Activated T-helper 1 cell treated with anti-CD3 and anti-CD28 coated beads, Interleukin-12 subunit alpha, Interleukin-12 subunit beta, Interleukin-2, Interleukin-4 antibody, amounts not matched to agents 30 ng/mL and 10 ng/mL and 1 ng/mL, durations not matched to agents 14 hours and 24 hours and 36 hours (primary cell): ENCODE measurements around the gene MILR1. TPM values are rescaled to one million over a fixed set of nuclear protein-coding genes. Genes with fewer than 3 reads are reported as not detected.

Source experiments
- DNase-seq: peaks from one replicate; pipeline ENCODE4 v3.0.0; 2021; ENCODE audit warnings: low spot score
- H3K27ac Mint-ChIP-seq: one replicate; pipeline ENCODE4 v1.8.0; 2021; ENCODE audit warnings: mild to moderate bottlenecking, mixed read lengths
- H3K27me3 Mint-ChIP-seq: one replicate; pipeline ENCODE4 v1.8.0; 2022; ENCODE audit warnings: mild to moderate bottlenecking, moderate library complexity, mixed read lengths; ENCODE audit not compliant: insufficient read depth
- H3K36me3 Mint-ChIP-seq: one replicate; pipeline ENCODE4 v1.8.0; 2021; ENCODE audit warnings: low read depth, mixed read lengths
- H3K4me1 Mint-ChIP-seq: one replicate; pipeline ENCODE4 v1.8.0; 2021; ENCODE audit warnings: low read depth, mixed read lengths
- H3K4me3 Mint-ChIP-seq: one replicate; pipeline ENCODE4 v1.8.0; 2021; ENCODE audit warnings: mild to moderate bottlenecking, moderate library complexity, mixed read lengths
- H3K9me3 Mint-ChIP-seq: one replicate; pipeline ENCODE4 v1.8.0; 2021; ENCODE audit warnings: mixed read lengths
- intact Hi-C: fragments of 100-400 bp; cut with micrococcal nuclease; formaldehyde crosslinking; loops from one replicate; pipeline ENCODE4 v1.15.1; 2024
- total RNA-seq: library from RNA; stranded (reverse); gene quantifications from 2 replicates; pipeline ENCODE4 v1.2.3, GENCODE V29; 2022

The MILR1 gene
- total RNA-seq, 1 donor from 2014 or later: 0.26 TPM

GRCh38 chr17:64502809-64503208, 53.9 kb downstream of the MILR1 start:
- H3K4me3 Mint-ChIP-seq: peak overlapping the region; percentile 41
- no peaks in the 10 kb centered on the region for H3K9me3 Mint-ChIP-seq
- H3K36me3 Mint-ChIP-seq: peaks cover 79% of the 10 kb centered on the region
- peak overlapping the region; percentile 0 for H3K27ac Mint-ChIP-seq
- H3K27me3 Mint-ChIP-seq: no peaks in the 10 kb centered on the region
- DNase-seq: no peak
- H3K4me1 Mint-ChIP-seq: peaks cover 60% of the 10 kb centered on the region
- intact Hi-C loops: no loop called here

GRCh38 chr17:64503341-64503740, 54.4 kb downstream of the MILR1 start:
- Mint-ChIP-seq H3K4me1 (peaks cover 59% of the 10 kb centered on the region), H3K9me3 (no peaks in the 10 kb centered on the region), H3K4me3 (peak overlapping the region; percentile 97), H3K36me3 (peaks cover 74% of the 10 kb centered on the region), H3K27ac (no peak overlapping the region), H3K27me3 (no peaks in the 10 kb centered on the region)
- DNase-seq: no peak
- intact Hi-C loops: no loop called here

GRCh38 chr17:64503821-64504768, 55.2 kb downstream of the MILR1 start:
- no peaks in the 10 kb centered on the region for H3K27me3 Mint-ChIP-seq
- H3K4me1 Mint-ChIP-seq: peaks cover 55% of the 10 kb centered on the region
- peaks cover 69% of the 10 kb centered on the region for H3K36me3 Mint-ChIP-seq
- intact Hi-C loops: no loop called here
- DNase-seq: no peak
- peak overlapping the region; percentile 99 for H3K27ac Mint-ChIP-seq
- no peaks in the 10 kb centered on the region for H3K9me3 Mint-ChIP-seq
- H3K4me3 Mint-ChIP-seq: peak overlapping the region; percentile 97

- H3K27ac Mint-ChIP-seq: peak overlapping the region; percentile 99
- H3K4me1 Mint-ChIP-seq: peaks cover 60% of the 10 kb centered on the region
- intact Hi-C loops: loop anchor here (5.0 kb wide), 3 partner anchors 358 to 678 kb away; partner anchors contain the start of genes FTSJ3, GNA13 and PSMC5
- peak overlapping the region; percentile 97 for H3K4me3 Mint-ChIP-seq
- no peak for DNase-seq
- peaks cover 64% of the 10 kb centered on the region for H3K36me3 Mint-ChIP-seq
- no peaks in the 10 kb centered on the region for H3K9me3 Mint-ChIP-seq
- no peaks in the 10 kb centered on the region for H3K27me3 Mint-ChIP-seq
Measured at GRCh38 chr17:64504769-64505339, 55.9 kb downstream of the MILR1 start.

- Mint-ChIP-seq H3K4me1 (peaks cover 53% of the 10 kb centered on the region), H3K27me3 (no peaks in the 10 kb centered on the region), H3K27ac (peak overlapping the region; percentile 99), H3K4me3 (peak overlapping the region; percentile 97), H3K36me3 (peaks cover 62% of the 10 kb centered on the region), H3K9me3 (no peaks in the 10 kb centered on the region)
- peak; percentile 85 for DNase-seq
- intact Hi-C loops: loop anchor here (1.0 to 5.0 kb wide), 18 partner anchors 8 to 805 kb away; partner anchors contain the start of genes CCDC47, ERN1, FTSJ3 and GNA13
Measured at GRCh38 chr17:64505340-64506200, 56.7 kb downstream of the MILR1 start.

- H3K27me3 Mint-ChIP-seq: no peaks in the 10 kb centered on the region
- peak within 1 kb of the TSS; percentile 97 for H3K4me3 Mint-ChIP-seq
- H3K9me3 Mint-ChIP-seq: no peaks in the 10 kb centered on the region
- peaks cover 60% of the 10 kb centered on the region for H3K36me3 Mint-ChIP-seq
- peak; percentile 96 for DNase-seq
- peaks cover 50% of the 10 kb centered on the region for H3K4me1 Mint-ChIP-seq
- intact Hi-C loops: loop anchor here (1.0 to 5.0 kb wide), 18 partner anchors 9 to 805 kb away; partner anchors contain the start of genes CCDC47, ERN1, FTSJ3 and GNA13
- H3K27ac Mint-ChIP-seq: peak within 1 kb of the TSS; percentile 99
Measured at GRCh38 chr17:64506201-64506575, 57.3 kb downstream of the MILR1 start, which contains the start of gene DDX5. Gene DDX5 (minus strand): TSS chr17:64506289. CDS start chr17:64506119, 170 bp downstream.

- Mint-ChIP-seq H3K4me3 (peak within 1 kb of the TSS; percentile 97), H3K9me3 (no peaks in the 10 kb centered on the region), H3K4me1 (peaks cover 49% of the 10 kb centered on the region), H3K27ac (peak within 1 kb of the TSS; percentile 99), H3K27me3 (no peaks in the 10 kb centered on the region), H3K36me3 (peaks cover 59% of the 10 kb centered on the region)
- intact Hi-C loops: loop anchor here (1.0 to 5.0 kb wide), 19 partner anchors 9 to 806 kb away; partner anchors contain the start of genes CCDC47, ERN1, FTSJ3 and GNA13
- peak; percentile 93 for DNase-seq
Measured at GRCh38 chr17:64506576-64507412, 57.9 kb downstream of the MILR1 start, which contains the start of gene CEP95. Gene CEP95 (plus strand): TSS chr17:64506977. CDS start chr17:64507098, 121 bp downstream.

GRCh38 chr17:64507413-64507782, 58.5 kb downstream of the MILR1 start:
- Mint-ChIP-seq H3K36me3 (peaks cover 56% of the 10 kb centered on the region), H3K27ac (peak overlapping the region; percentile 99)

GRCh38 chr17:64508683-64509082, 59.8 kb downstream of the MILR1 start:
- intact Hi-C loops: loop anchor here (5.0 kb wide), 3 partner anchors 361 to 681 kb away; partner anchors contain the start of genes FTSJ3, GNA13 and PSMC5
- H3K27me3 Mint-ChIP-seq: no peaks in the 10 kb centered on the region
- H3K27ac Mint-ChIP-seq: no peak overlapping the region
- H3K4me1 Mint-ChIP-seq: peaks cover 30% of the 10 kb centered on the region
- DNase-seq: no peak
- peak overlapping the region; percentile 97 for H3K4me3 Mint-ChIP-seq
- peaks cover 49% of the 10 kb centered on the region for H3K36me3 Mint-ChIP-seq
- no peaks in the 10 kb centered on the region for H3K9me3 Mint-ChIP-seq

More at GRCh38 chr17:64507413-64507782, 58.5 kb downstream of the MILR1 start:
- DNase-seq: peak; percentile 32
- peaks cover 43% of the 10 kb centered on the region for H3K4me1 Mint-ChIP-seq
- H3K4me3 Mint-ChIP-seq: peak overlapping the region; percentile 97
- H3K27me3 Mint-ChIP-seq: no peaks in the 10 kb centered on the region
- H3K9me3 Mint-ChIP-seq: no peaks in the 10 kb centered on the region
- intact Hi-C loops: loop anchor here (1.0 to 5.0 kb wide), 12 partner anchors 15 to 807 kb away; partner anchors contain the start of genes CCDC47, FTSJ3, GNA13 and LIMD2

GRCh38 chr17:64509179-64509578, 60.3 kb downstream of the MILR1 start:
- intact Hi-C loops: loop anchor here (5.0 kb wide), 3 partner anchors 362 to 682 kb away; partner anchors contain the start of genes FTSJ3, GNA13 and PSMC5
- Mint-ChIP-seq H3K9me3 (no peaks in the 10 kb centered on the region), H3K36me3 (peaks cover 46% of the 10 kb centered on the region), H3K27ac (no peak overlapping the region), H3K4me1 (peaks cover 26% of the 10 kb centered on the region), H3K27me3 (no peaks in the 10 kb centered on the region), H3K4me3 (peak overlapping the region; percentile 53)
- no peak for DNase-seq

- Mint-ChIP-seq H3K9me3 (no peaks in the 10 kb centered on the region), H3K4me3 (no peak overlapping the region), H3K4me1 (no peaks in the 10 kb centered on the region), H3K36me3 (peaks cover 33% of the 10 kb centered on the region), H3K27ac (no peak overlapping the region), H3K27me3 (no peaks in the 10 kb centered on the region)
- intact Hi-C loops: no loop called here
- DNase-seq: no peak
Measured at GRCh38 chr17:64515419-64515818, 66.5 kb downstream of the MILR1 start.
